Measurements from ENCODE around the gene CNNM3.
"Not testable (repeated sequence)": the region's sequence is repeated elsewhere in the genome, so short reads cannot be mapped to it uniquely, and the experiment has no call there.

DNA sequence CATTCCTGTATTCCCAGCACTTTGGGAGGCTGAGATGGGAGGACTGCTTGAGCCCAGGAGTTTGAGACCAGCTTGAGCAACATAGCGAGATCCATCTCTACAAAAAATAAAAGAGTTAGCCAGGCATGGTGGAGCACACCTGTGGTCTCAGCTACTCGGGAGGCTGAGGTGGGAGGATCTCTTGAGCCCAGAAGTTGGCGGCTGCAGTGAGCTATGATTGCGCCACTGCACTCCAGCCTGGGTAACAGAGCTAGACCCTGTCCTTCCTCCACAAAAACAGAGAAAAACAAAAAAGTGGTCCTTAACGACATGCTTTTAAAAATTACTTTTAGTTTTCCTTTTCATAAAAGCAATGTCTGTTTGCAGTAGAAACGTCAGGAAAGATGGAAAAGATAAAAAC lies 19.6 kb upstream of the CNNM3 start:
- TF ChIP-seq, protein P1, sequence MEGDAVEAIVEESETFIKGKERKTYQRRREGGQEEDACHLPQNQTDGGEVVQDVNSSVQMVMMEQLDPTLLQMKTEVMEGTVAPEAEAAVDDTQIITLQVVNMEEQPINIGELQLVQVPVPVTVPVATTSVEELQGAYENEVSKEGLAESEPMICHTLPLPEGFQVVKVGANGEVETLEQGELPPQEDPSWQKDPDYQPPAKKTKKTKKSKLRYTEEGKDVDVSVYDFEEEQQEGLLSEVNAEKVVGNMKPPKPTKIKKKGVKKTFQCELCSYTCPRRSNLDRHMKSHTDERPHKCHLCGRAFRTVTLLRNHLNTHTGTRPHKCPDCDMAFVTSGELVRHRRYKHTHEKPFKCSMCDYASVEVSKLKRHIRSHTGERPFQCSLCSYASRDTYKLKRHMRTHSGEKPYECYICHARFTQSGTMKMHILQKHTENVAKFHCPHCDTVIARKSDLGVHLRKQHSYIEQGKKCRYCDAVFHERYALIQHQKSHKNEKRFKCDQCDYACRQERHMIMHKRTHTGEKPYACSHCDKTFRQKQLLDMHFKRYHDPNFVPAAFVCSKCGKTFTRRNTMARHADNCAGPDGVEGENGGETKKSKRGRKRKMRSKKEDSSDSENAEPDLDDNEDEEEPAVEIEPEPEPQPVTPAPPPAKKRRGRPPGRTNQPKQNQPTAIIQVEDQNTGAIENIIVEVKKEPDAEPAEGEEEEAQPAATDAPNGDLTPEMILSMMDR (IDR thresholded peaks at IDR 0.05) = not testable (repeated sequence)
- not testable (repeated sequence) for TF ChIP-seq POLR2A, EP300 (IDR thresholded peaks at IDR 0.05)
